Stimulated activated CD4-positive, alpha-beta T cell treated with anti-CD3 and anti-CD28 coated beads, TNF-alpha, amount 100 ng/mL, for 1 hour (primary cell): ENCODE results near the gene STAMBPL1.

Experiments used
- DNase-seq, 3 donors: peaks; one replicate each; pipeline ENCODE4 v3.0.0-alpha.2; 2020; ENCODE audit warnings: low read depth in 3 of 3, low spot score in 1 of 3

Gene STAMBPL1

GRCh38 chr10:88890681-88891381 is 10.8 kb downstream of the STAMBPL1 start:
- no peak for DNase-seq

- DNase-seq: no peak
Measured at GRCh38 chr10:88892222-88892967, 12.3 kb downstream of the STAMBPL1 start.

- DNase-seq: no peak
Measured at GRCh38 chr10:88893611-88894010, 13.6 kb downstream of the STAMBPL1 start.

- no peak for DNase-seq
Measured at GRCh38 chr10:88895250-88895649, 15.2 kb downstream of the STAMBPL1 start.

GRCh38 chr10:88896372-88896993 is 16.4 kb downstream of the STAMBPL1 start:
- DNase-seq: no peak

GRCh38 chr10:88896994-88897853 is 17.2 kb downstream of the STAMBPL1 start:
- DNase-seq: peak in 1 of 3 donors; percentile 11

GRCh38 chr10:88898727-88899126 is 18.7 kb downstream of the STAMBPL1 start:
- no peak for DNase-seq

GRCh38 chr10:88899886-88900285 is 19.8 kb downstream of the STAMBPL1 start:
- DNase-seq: no peak

- no peak for DNase-seq
Measured at GRCh38 chr10:88901206-88901983, 21.4 kb downstream of the STAMBPL1 start.

GRCh38 chr10:88901984-88902789 is 22.1 kb downstream of the STAMBPL1 start:
- no peak for DNase-seq

GRCh38 chr10:88903715-88904114 is 23.7 kb downstream of the STAMBPL1 start:
- DNase-seq: no peak

- DNase-seq: no peak
Measured at GRCh38 chr10:88906921-88907320, 26.9 kb downstream of the STAMBPL1 start.

GRCh38 chr10:88908194-88908593 is 28.1 kb downstream of the STAMBPL1 start:
- no peak for DNase-seq

- no peak for DNase-seq
Measured at GRCh38 chr10:88911116-88911515, 31.1 kb downstream of the STAMBPL1 start.

GRCh38 chr10:88911851-88912250 is 31.8 kb downstream of the STAMBPL1 start:
- DNase-seq: no peak

GRCh38 chr10:88913127-88913526 is 33.1 kb downstream of the STAMBPL1 start:
- no peak for DNase-seq

GRCh38 chr10:88913788-88914187 is 33.7 kb downstream of the STAMBPL1 start:
- no peak for DNase-seq

- no peak for DNase-seq
Measured at GRCh38 chr10:88915781-88916180, 35.7 kb downstream of the STAMBPL1 start.

- DNase-seq: no peak
Measured at GRCh38 chr10:88916231-88916630, 36.2 kb downstream of the STAMBPL1 start.

- DNase-seq: no peak
Measured at GRCh38 chr10:88916986-88917385, 36.9 kb downstream of the STAMBPL1 start.
